ENCODE measurements around the gene SLX4IP.
"Not testable (repeated sequence)": the region's sequence is repeated elsewhere in the genome, so short reads cannot be mapped to it uniquely, and the experiment has no call there.

The SLX4IP gene

GRCh38 chr20:10581823-10582222 lies 146.7 kb downstream of the SLX4IP start (continued):
- TF ChIP-seq PATZ1 (tag by site-specific recombination; IDR thresholded peaks at IDR 0.05), result no peak
- TF ChIP-seq ZNF266 (tag by site-specific recombination; IDR thresholded peaks at IDR 0.05; ENCODE audit: low read depth), result no peak
- TF ChIP-seq ZNF501 (tag by site-specific recombination; IDR thresholded peaks at IDR 0.05), result no peak

- ChIA-PET CTCF (interaction anchor here (0.5 kb wide), 1 partner anchor 453 kb away, joined by 3 read pairs; no protein-coding TSS in a partner anchor), POLR2A (no interaction called here)
- Histone ChIP-seq H3K9me3 (ENCODE audit: control insufficient read depth, insufficient read depth, low read depth, low read length) (no peaks in the 10 kb centered on the region), H3K4me3 (ENCODE audit: low read depth, low read length) (no peak overlapping the region), H3K4me1 (ENCODE audit: control insufficient read depth, insufficient read depth, low read length) (peaks cover 14% of the 10 kb centered on the region), H3K36me3 (ENCODE audit: control insufficient read depth in 2 of 2, insufficient read depth in 1 of 2, low read length in 2 of 2) (no peaks in the 10 kb centered on the region), H3K27ac (ENCODE audit: extremely low read depth, low read depth, low read length) (no peak overlapping the region)
- TF ChIP-seq ZBTB20 (tag by site-specific recombination; IDR thresholded peaks at IDR 0.05) (peak; percentile 49; the same call in 1 of the 2 replicates), ZNF514 (tag by site-specific recombination; IDR thresholded peaks at IDR 0.05) (no peak)
Measured at GRCh38 chr20:10584371-10584770, 149.3 kb downstream of the SLX4IP start.

GRCh38 chr20:10585308-10585707 lies 150.2 kb downstream of the SLX4IP start:
- ChIA-PET CTCF (no interaction called here), POLR2A (no interaction called here)
- no peaks in the 10 kb centered on the region for H3K9me3 ChIP-seq (ENCODE audit: control insufficient read depth, insufficient read depth, low read depth, low read length)
- H3K27ac ChIP-seq (ENCODE audit: extremely low read depth, low read depth, low read length), result no peak overlapping the region
- TF ChIP-seq PRDM1 (tag by site-specific recombination; IDR thresholded peaks at IDR 0.05) (peak; percentile 98), ZNF600 (tag by site-specific recombination; IDR thresholded peaks at IDR 0.05) (no peak)
- H3K36me3 ChIP-seq (ENCODE audit: control insufficient read depth in 2 of 2, insufficient read depth in 1 of 2, low read length in 2 of 2), result no peaks in the 10 kb centered on the region
- H3K4me3 ChIP-seq (ENCODE audit: low read depth, low read length), result no peak overlapping the region
- peaks cover 14% of the 10 kb centered on the region for H3K4me1 ChIP-seq (ENCODE audit: control insufficient read depth, insufficient read depth, low read length)

GRCh38 chr20:10586296-10586695 lies 151.2 kb downstream of the SLX4IP start:
- no peak overlapping the region for H3K27ac ChIP-seq (ENCODE audit: extremely low read depth, low read depth, low read length)
- POLR2A ChIA-PET, result no interaction called here
- CTCF ChIA-PET, result interaction anchor here (0.6 kb wide), 1 partner anchor 958 kb away, joined by 4 read pairs; no protein-coding TSS in a partner anchor
- TF ChIP-seq TRIM28 (IDR thresholded peaks at IDR 0.05; ENCODE audit: borderline replicate concordance, low read length) (no peak), ZNF391 (tag by site-specific recombination; IDR thresholded peaks at IDR 0.05; ENCODE audit: borderline replicate concordance, low read depth) (no peak), ZNF704 (tag by site-specific recombination; IDR thresholded peaks at IDR 0.05) (no peak), ZFHX2 (tag by site-specific recombination; conservative IDR thresholded peaks at IDR 0.05) (no peak), ZNF513 (tag by site-specific recombination; IDR thresholded peaks at IDR 0.05) (no peak), GFI1B (tag by site-specific recombination; IDR thresholded peaks at IDR 0.05) (no peak), ZNF785 (tag by site-specific recombination; IDR thresholded peaks at IDR 0.05) (no peak), ZNF211 (tag by site-specific recombination; IDR thresholded peaks at IDR 0.05; ENCODE audit: low read depth) (no peak), PBX3 (CRISPR knock-in tag; IDR thresholded peaks at IDR 0.05) (no peak), ZSCAN16 (tag by site-specific recombination; IDR thresholded peaks at IDR 0.05) (no peak), ZNF701 (tag by site-specific recombination; IDR thresholded peaks at IDR 0.05) (no peak)
- no peaks in the 10 kb centered on the region for H3K36me3 ChIP-seq (ENCODE audit: control insufficient read depth in 2 of 2, insufficient read depth in 1 of 2, low read length in 2 of 2)
- no peak overlapping the region for H3K4me3 ChIP-seq (ENCODE audit: low read depth, low read length)
- peaks cover 14% of the 10 kb centered on the region for H3K4me1 ChIP-seq (ENCODE audit: control insufficient read depth, insufficient read depth, low read length)
- H3K9me3 ChIP-seq (ENCODE audit: control insufficient read depth, insufficient read depth, low read depth, low read length), result no peaks in the 10 kb centered on the region

- H3K27ac ChIP-seq (ENCODE audit: extremely low read depth, low read depth, low read length); H3K9me3 ChIP-seq (ENCODE audit: control insufficient read depth, insufficient read depth, low read depth, low read length); POLR2A ChIA-PET; H3K4me3 ChIP-seq (ENCODE audit: low read depth, low read length); H3K36me3 ChIP-seq (ENCODE audit: control insufficient read depth in 2 of 2, insufficient read depth in 1 of 2, low read length in 2 of 2); H3K4me1 ChIP-seq (ENCODE audit: control insufficient read depth, insufficient read depth, low read length): not testable (repeated sequence)
- CTCF ChIA-PET, result interaction anchor here (0.6 kb wide), 1 partner anchor 36 kb away, joined by 3 read pairs; no protein-coding TSS in a partner anchor
Measured at GRCh38 chr20:10590446-10590845, 155.3 kb downstream of the SLX4IP start.

Data from HEK293 (cell line).